Peyer's patch (tissue), 4 donors: Measurements from ENCODE around the gene SYNE2. TPM values are rescaled to one million over a fixed set of nuclear protein-coding genes. Genes with fewer than 3 reads are reported as not detected.

Experiments
- DNase-seq, 3 donors: peaks; one replicate each; pipeline ENCODE4 v3.0.0-alpha.2; 2017 to 2019
- H3K27ac ChIP-seq, 4 donors: fragments of 200-600 bp; sonication (generic); one replicate each; pipeline ENCODE4 v1.5.1; 2016 to 2019
- H3K27me3 ChIP-seq, 2 donors: fragments of 200-600 bp; sonication (generic); one replicate each; pipeline ENCODE4 v1.5.1; 2019
- H3K36me3 ChIP-seq, 3 donors: fragments of 200-600 bp; sonication (generic); one replicate each; pipeline ENCODE4 v1.5.1; 2016 to 2019
- H3K4me1 ChIP-seq, 4 donors: fragments of 200-600 bp; sonication (generic); one replicate each; pipeline ENCODE4 v1.5.1; 2016 to 2019
- H3K4me3 ChIP-seq, 4 donors: fragments of 200-600 bp; sonication (generic); 1 replicate in 3 of 4; 2 replicates in 1 of 4; pipeline ENCODE4 v1.5.1; 2016 to 2019; ENCODE audit warnings: mild to moderate bottlenecking in 1 of 4
- H3K9me3 ChIP-seq, 4 donors: fragments of 200-600 bp; sonication (generic); one replicate each; pipeline ENCODE4 v1.5.1; 2016 to 2019; ENCODE audit warnings: mild to moderate bottlenecking in 1 of 4
- POLR2A ChIP-seq, 2 donors: fragments of 450-650 bp; IDR thresholded peaks; one replicate each; pipeline ENCODE4 v1.5.1; 2017; ENCODE audit warnings: antibody characterized with exemption in 2 of 2, mild to moderate bottlenecking in 2 of 2, moderate library complexity in 2 of 2
- total RNA-seq, 4 donors: library from RNA; depleted of rRNA; stranded (reverse); fragments of >200 nt; gene quantifications; one replicate each; pipeline ENCODE4 v1.1.0, GENCODE V29; 2016
- TF ChIP-seq, protein P1 (sequence below), 6 experiments: fragments of 450-650 bp in 4 of 6; fragments of 200-600 bp in 2 of 6; sonication (generic) in 1 of 6; IDR thresholded peaks; one replicate each; pipeline ENCODE4 v1.5.1; 2017 to 2019; ENCODE audit warnings: antibody characterized with exemption in 6 of 6, mild to moderate bottlenecking in 3 of 6, moderate library complexity in 1 of 6

The SYNE2 gene
- total RNA-seq, 4 donors from 2014 or later, result 106 to 243 (median 153) TPM

DNA sequence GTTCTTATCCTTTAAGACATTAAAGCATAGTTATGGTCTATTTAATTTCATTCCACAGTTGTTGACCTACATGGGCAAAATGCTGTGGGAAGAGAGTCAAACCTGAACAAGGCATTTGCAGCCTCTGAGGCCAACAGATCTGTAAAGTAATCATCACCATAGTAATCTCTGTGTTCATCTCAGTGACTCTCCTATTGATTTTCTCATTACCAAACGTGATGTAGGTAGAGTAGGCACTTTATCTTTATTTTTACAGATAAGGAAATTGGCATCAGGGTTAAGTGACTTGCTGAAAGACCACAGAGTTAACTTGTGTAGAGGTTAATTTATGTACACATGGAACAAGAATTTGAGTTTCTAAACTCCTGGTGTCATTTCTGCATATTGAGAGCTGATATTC is 238.4 kb downstream of the SYNE2 start:
- H3K36me3 ChIP-seq, result no peaks in the 10 kb centered on the region
- H3K27me3 ChIP-seq, result no peaks in the 10 kb centered on the region
- no peaks in the 10 kb centered on the region for H3K4me1 ChIP-seq
- H3K9me3 ChIP-seq, result no peaks in the 10 kb centered on the region
- H3K4me3 ChIP-seq, result no peak overlapping the region
- TF ChIP-seq POLR2A (IDR thresholded peaks at IDR 0.05), result no peak
- TF ChIP-seq, protein P1, sequence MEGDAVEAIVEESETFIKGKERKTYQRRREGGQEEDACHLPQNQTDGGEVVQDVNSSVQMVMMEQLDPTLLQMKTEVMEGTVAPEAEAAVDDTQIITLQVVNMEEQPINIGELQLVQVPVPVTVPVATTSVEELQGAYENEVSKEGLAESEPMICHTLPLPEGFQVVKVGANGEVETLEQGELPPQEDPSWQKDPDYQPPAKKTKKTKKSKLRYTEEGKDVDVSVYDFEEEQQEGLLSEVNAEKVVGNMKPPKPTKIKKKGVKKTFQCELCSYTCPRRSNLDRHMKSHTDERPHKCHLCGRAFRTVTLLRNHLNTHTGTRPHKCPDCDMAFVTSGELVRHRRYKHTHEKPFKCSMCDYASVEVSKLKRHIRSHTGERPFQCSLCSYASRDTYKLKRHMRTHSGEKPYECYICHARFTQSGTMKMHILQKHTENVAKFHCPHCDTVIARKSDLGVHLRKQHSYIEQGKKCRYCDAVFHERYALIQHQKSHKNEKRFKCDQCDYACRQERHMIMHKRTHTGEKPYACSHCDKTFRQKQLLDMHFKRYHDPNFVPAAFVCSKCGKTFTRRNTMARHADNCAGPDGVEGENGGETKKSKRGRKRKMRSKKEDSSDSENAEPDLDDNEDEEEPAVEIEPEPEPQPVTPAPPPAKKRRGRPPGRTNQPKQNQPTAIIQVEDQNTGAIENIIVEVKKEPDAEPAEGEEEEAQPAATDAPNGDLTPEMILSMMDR (IDR thresholded peaks at IDR 0.05), result no peak
- no peak overlapping the region for H3K27ac ChIP-seq
- DNase-seq, result no peak

DNA sequence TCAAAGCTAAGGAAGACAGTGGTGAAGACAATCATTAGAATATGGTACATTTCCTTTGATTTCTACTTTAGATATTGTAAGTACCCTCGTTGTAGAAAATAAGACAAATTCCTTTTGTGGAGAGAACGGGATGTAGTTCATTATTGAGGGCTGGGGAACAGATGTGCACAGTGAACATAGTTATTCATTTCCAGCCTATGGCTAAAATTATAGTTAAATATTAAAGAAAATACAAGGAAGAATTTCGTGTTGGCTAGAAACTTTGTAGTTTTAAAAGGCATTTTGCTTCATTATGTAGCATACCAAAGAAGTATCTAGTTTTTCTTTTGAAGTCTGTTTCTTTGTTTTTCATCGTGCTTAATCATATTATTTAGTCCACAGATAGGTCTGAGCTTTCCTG is 239.5 kb downstream of the SYNE2 start:
- no peaks in the 10 kb centered on the region for H3K4me1 ChIP-seq
- H3K36me3 ChIP-seq, result no peaks in the 10 kb centered on the region
- TF ChIP-seq, protein P1 (IDR thresholded peaks at IDR 0.05), result no peak
- no peak overlapping the region for H3K4me3 ChIP-seq
- DNase-seq, result no peak
- no peak overlapping the region for H3K27ac ChIP-seq
- H3K27me3 ChIP-seq, result no peaks in the 10 kb centered on the region
- H3K9me3 ChIP-seq, result no peaks in the 10 kb centered on the region

DNA sequence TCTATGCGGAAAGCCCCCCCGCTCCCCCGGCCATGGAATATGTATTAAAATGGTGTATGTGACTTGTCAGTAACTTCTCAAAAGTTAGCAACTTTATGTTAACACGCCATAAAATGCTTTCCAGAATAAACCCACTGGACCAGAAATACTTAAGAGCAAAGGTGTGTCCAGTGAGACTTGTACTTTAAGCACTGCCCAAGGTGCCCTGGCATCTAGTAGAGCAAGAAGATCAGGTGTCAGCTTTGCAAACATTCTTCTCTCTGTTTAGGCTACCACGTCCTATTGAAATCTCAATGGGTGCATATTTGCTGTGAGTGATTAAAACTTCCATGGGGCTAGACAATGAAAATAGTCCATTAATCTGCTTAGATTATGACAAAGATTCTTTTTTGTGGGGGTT is 240.1 kb downstream of the SYNE2 start:
- Histone ChIP-seq H3K4me1 (peaks cover 0 to 5% (median 0%) of the 10 kb centered on the region in 4 donors), H3K27me3 (no peaks in the 10 kb centered on the region), H3K4me3 (no peak overlapping the region), H3K36me3 (peaks cover 0 to under 1% (median 0%) of the 10 kb centered on the region in 3 donors), H3K27ac (no peak overlapping the region), H3K9me3 (no peaks in the 10 kb centered on the region)
- DNase-seq, result no peak
- TF ChIP-seq, protein P1 (IDR thresholded peaks at IDR 0.05), result no peak
- TF ChIP-seq POLR2A (IDR thresholded peaks at IDR 0.05), result no peak

DNA sequence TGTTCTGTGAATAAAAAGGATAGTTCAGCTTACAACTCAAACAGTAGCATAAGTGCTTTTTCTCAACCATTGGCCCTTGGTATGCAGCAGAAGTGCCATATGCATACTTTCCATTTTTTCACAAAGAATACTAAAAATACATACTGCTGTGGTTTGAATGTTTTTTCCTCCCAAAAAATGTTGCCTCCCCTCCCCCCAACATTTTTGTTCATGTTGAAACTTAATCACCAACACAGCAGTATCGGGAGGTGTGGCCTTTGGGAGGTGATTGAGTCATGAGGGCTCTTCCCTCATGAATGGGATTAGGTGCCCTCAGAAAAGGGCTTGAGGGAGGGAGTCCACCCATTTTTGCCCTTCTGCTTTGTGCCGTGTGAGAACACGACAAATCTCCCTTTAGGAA is 242.8 kb downstream of the SYNE2 start:
- no peaks in the 10 kb centered on the region for H3K9me3 ChIP-seq
- peaks cover 0 to 6% (median 0%) of the 10 kb centered on the region in 3 donors for H3K36me3 ChIP-seq
- no peaks in the 10 kb centered on the region for H3K27me3 ChIP-seq
- TF ChIP-seq POLR2A (IDR thresholded peaks at IDR 0.05), result no peak
- TF ChIP-seq, protein P1 (IDR thresholded peaks at IDR 0.05), result no peak
- H3K4me1 ChIP-seq, result peaks cover 0 to 5% (median 0%) of the 10 kb centered on the region in 4 donors
- DNase-seq, result no peak
- H3K4me3 ChIP-seq, result no peak overlapping the region
- H3K27ac ChIP-seq, result no peak overlapping the region

DNA sequence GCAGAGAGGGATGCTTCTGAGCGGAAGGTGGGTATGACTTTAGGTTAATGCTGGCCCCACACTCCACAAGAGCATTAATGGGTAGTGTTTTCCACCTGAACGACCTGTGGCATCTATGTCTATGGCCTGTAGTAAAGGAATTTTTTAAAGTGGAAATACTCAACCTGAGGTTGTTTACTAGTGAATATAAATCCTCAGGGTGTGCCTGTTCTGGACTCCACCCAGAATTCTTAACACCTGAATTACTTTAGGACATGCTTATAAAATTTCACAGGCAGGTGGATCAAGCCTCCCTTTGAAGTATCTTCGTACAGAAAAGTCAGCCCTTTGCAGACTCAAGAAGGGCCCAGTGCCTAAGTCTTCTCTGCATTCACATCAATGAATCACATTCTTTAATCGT is 245.3 kb downstream of the SYNE2 start:
- TF ChIP-seq, protein P1 (IDR thresholded peaks at IDR 0.05), result no peak
- TF ChIP-seq POLR2A (IDR thresholded peaks at IDR 0.05), result no peak
- H3K27me3 ChIP-seq, result no peaks in the 10 kb centered on the region
- no peak overlapping the region for H3K4me3 ChIP-seq
- peak overlapping the region in 1 of 4 donors; percentile 30 for H3K27ac ChIP-seq
- peaks cover 0 to 5% (median 0%) of the 10 kb centered on the region in 4 donors for H3K4me1 ChIP-seq
- no peaks in the 10 kb centered on the region for H3K9me3 ChIP-seq
- no peak for DNase-seq
- peaks cover 0 to 16% (median 0%) of the 10 kb centered on the region in 3 donors for H3K36me3 ChIP-seq

DNA sequence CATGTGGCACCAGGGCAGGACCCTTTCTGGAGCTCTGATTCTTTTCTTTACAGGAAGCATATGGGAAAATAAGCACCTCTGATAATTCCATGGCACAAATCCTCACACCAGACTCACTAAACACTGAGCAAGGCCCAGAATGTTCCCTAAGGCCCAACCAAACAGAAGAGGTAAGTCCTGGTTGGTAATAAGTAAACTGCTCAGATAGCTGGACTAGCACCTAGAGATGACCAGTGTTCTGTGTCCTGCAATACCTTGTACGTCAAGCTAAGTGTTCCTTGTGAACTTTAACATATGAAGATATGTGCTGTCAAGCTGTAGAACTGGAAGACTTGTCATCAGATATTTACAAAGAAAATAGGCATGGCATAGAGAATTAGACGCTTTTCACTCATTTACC is 254.6 kb downstream of the SYNE2 start:
- Histone ChIP-seq H3K9me3 (no peaks in the 10 kb centered on the region), H3K4me1 (no peaks in the 10 kb centered on the region), H3K27ac (no peak overlapping the region), H3K4me3 (no peak overlapping the region), H3K36me3 (peaks cover 0 to 35% (median 0%) of the 10 kb centered on the region in 3 donors), H3K27me3 (no peaks in the 10 kb centered on the region)
- no peak for DNase-seq
- TF ChIP-seq, protein P1 (IDR thresholded peaks at IDR 0.05), result no peak
- TF ChIP-seq POLR2A (IDR thresholded peaks at IDR 0.05), result no peak
